SK-N-SH (cell line): ENCODE results near the gene BZW2. TPM values are rescaled to one million over a fixed set of nuclear protein-coding genes. Genes with fewer than 3 reads are reported as not detected.

Experiments used
- CTCF ChIA-PET: fragments of 300-600, 350-600 bp; formaldehyde crosslinking; extraction: SDS; loops from one replicate; lab custom pipeline; 2021; lab: Yijun Ruan, JAX
- POLR2A ChIA-PET: fragments of 350-600 bp; sonication (Branson Sonifier 250); formaldehyde crosslinking; extraction: SDS; loops from one replicate; lab custom pipeline; 2020; ENCODE audit warnings: antibody characterized with exemption, inconsistent platforms; lab: Yijun Ruan, JAX
- DNase-seq: peaks from one replicate; pipeline ENCODE4 v3.0.0; 2012
- H2AFZ ChIP-seq: fragments of 200-600 bp; sonication (generic); 2 replicates; pipeline ENCODE4 v1.8.1; 2016; ENCODE audit warnings: antibody characterized with exemption, mild to moderate bottlenecking, low read depth
- H3F3A ChIP-seq: fragments of 200-600 bp; sonication (generic); replicated peaks from 2 replicates; pipeline ENCODE3; 2016; ENCODE audit warnings: antibody characterized with exemption, mild to moderate bottlenecking; ENCODE audit not compliant: insufficient read depth
- H3K27ac ChIP-seq, 2 experiments: fragments of 200-500 bp in 1 of 2; fragments of 200-600 bp in 1 of 2; sonication (Bioruptor generic) in 1 of 2; sonication (generic), shearing (Covaris generic) in 1 of 2; 2 replicates each; pipeline versions ENCODE4 v1.5.1 to v1.6.1; 2014 to 2016; ENCODE audit warnings: low read depth in 2 of 2, inconsistent platforms in 1 of 2, low read length in 1 of 2, mild to moderate bottlenecking in 1 of 2, mixed read lengths in 1 of 2
- H3K27me3 ChIP-seq: fragments of 200-600 bp; sonication (generic), shearing (Covaris generic); 2 replicates; pipeline ENCODE4 v1.6.1; 2016; ENCODE audit warnings: mixed run types; ENCODE audit not compliant: insufficient read depth
- H3K36me3 ChIP-seq, 2 experiments: fragments of 200-500 bp in 1 of 2; fragments of 200-600 bp in 1 of 2; sonication (Bioruptor generic) in 1 of 2; sonication (generic) in 1 of 2; replicated peaks in 1 of 2; 2 replicates each; pipeline versions ENCODE3 to v1.5.1; 2014 to 2016; ENCODE audit warnings: low read length in 1 of 2, mild to moderate bottlenecking in 1 of 2; ENCODE audit not compliant: insufficient read depth in 2 of 2, control insufficient read depth in 1 of 2
- H3K4me1 ChIP-seq, 2 experiments: fragments of 200-500 bp in 1 of 2; fragments of 200-600 bp in 1 of 2; sonication (Bioruptor generic) in 1 of 2; sonication (generic), shearing (Covaris generic) in 1 of 2; 2 replicates each; pipeline versions ENCODE4 v1.5.1 to v1.6.1; 2014 to 2016; ENCODE audit warnings: low read depth in 1 of 2, low read length in 1 of 2, mixed run types in 1 of 2; ENCODE audit not compliant: insufficient read depth in 2 of 2, control insufficient read depth in 1 of 2
- H3K4me2 ChIP-seq: fragments of 200-600 bp; sonication (generic), shearing (Covaris generic); 2 replicates; pipeline ENCODE4 v1.6.1; 2017; ENCODE audit warnings: mixed run types
- H3K4me3 ChIP-seq, 2 experiments: fragments of 200-500 bp in 1 of 2; fragments of 200-600 bp in 1 of 2; sonication (Bioruptor generic) in 1 of 2; sonication (generic), shearing (Covaris generic) in 1 of 2; 2 replicates each; pipeline versions ENCODE4 v1.5.1 to v1.8.1; 2014 to 2016; ENCODE audit warnings: low read depth in 2 of 2, inconsistent platforms in 1 of 2, low read length in 1 of 2, mild to moderate bottlenecking in 1 of 2, mixed read lengths in 1 of 2, moderate library complexity in 1 of 2
- H3K79me2 ChIP-seq: fragments of 200-600 bp; sonication (generic); 2 replicates; pipeline ENCODE4 v1.8.1; 2017; ENCODE audit warnings: mild to moderate bottlenecking; ENCODE audit not compliant: insufficient read depth
- H3K9ac ChIP-seq: fragments of 200-600 bp; sonication (generic); 2 replicates; pipeline ENCODE4 v1.6.1; 2017; ENCODE audit warnings: mixed run types
- H3K9me2 ChIP-seq: fragments of 200-600 bp; sonication (generic); 2 replicates; pipeline ENCODE4 v1.6.1; 2017; ENCODE audit warnings: mixed run types
- H3K9me3 ChIP-seq: fragments of 200-600 bp; sonication (generic); 2 replicates; pipeline ENCODE4 v1.6.1; 2017; ENCODE audit warnings: mixed run types, mild to moderate bottlenecking, moderate library complexity
- H4K20me1 ChIP-seq: fragments of 200-600 bp; sonication (generic); 2 replicates; pipeline ENCODE4 v1.6.1; 2017; ENCODE audit warnings: mild to moderate bottlenecking, mixed run types; ENCODE audit not compliant: insufficient read depth
- CHD2 ChIP-seq: fragments of 150-350 bp; IDR thresholded peaks from 2 replicates; pipeline ENCODE4 v1.6.1; 2018; ENCODE audit warnings: low read length; ENCODE audit not compliant: partially characterized antibody
- EP300 ChIP-seq, 2 experiments: IDR thresholded peaks; 2 replicates each; pipeline versions ENCODE4 v1.4.0 to v1.6.1; 2012; ENCODE audit warnings: borderline replicate concordance in 1 of 2, low read depth in 1 of 2, low read length in 1 of 2
- EZH2phosphoT487 ChIP-seq: fragments of 200-600 bp; sonication (generic); IDR thresholded peaks from 2 replicates; pipeline ENCODE4 v1.6.1; 2017; ENCODE audit warnings: low read depth, mixed run types, mild to moderate bottlenecking, antibody characterized with exemption, moderate library complexity, borderline replicate concordance
- FOXM1 ChIP-seq: IDR thresholded peaks from 2 replicates; pipeline ENCODE4 v1.4.0; 2012; ENCODE audit warnings: low read depth, mild to moderate bottlenecking
- GABPA ChIP-seq: IDR thresholded peaks from 2 replicates; pipeline ENCODE4 v1.4.0; 2012; ENCODE audit warnings: low read depth, mild to moderate bottlenecking
- IRF3 ChIP-seq: fragments of 150-350 bp; IDR thresholded peaks from 2 replicates; pipeline ENCODE4 v1.6.1; 2016; ENCODE audit warnings: mild to moderate bottlenecking, low read depth, low read length
- JUND ChIP-seq: IDR thresholded peaks from 2 replicates; pipeline ENCODE4 v1.4.0; 2012
- MAX ChIP-seq: IDR thresholded peaks from 2 replicates; pipeline ENCODE4 v1.4.0; 2012; ENCODE audit warnings: low read depth
- POLR2AphosphoS5 ChIP-seq: IDR thresholded peaks from 2 replicates; pipeline ENCODE4 v1.6.1; 2012; ENCODE audit warnings: low read depth, low read length
- RAD21 ChIP-seq: IDR thresholded peaks from 2 replicates; pipeline ENCODE4 v1.6.1; 2012; ENCODE audit warnings: mild to moderate bottlenecking, low read length
- RFX5 ChIP-seq: IDR thresholded peaks from 2 replicates; pipeline ENCODE4 v1.6.1; 2012; ENCODE audit warnings: mild to moderate bottlenecking, improper control_type of control experiment, low read length
- SIN3A ChIP-seq: IDR thresholded peaks from 2 replicates; pipeline ENCODE4 v1.6.1; 2012; ENCODE audit warnings: low read depth, mild to moderate bottlenecking, low read length, moderate library complexity, borderline replicate concordance
- TAF1 ChIP-seq: IDR thresholded peaks from 2 replicates; pipeline ENCODE4 v1.6.1; 2012; ENCODE audit warnings: low read depth, mild to moderate bottlenecking, low read length, moderate library complexity, borderline replicate concordance
- TEAD4 ChIP-seq: IDR thresholded peaks from 2 replicates; pipeline ENCODE4 v1.4.0; 2012; ENCODE audit warnings: mild to moderate bottlenecking, borderline replicate concordance; ENCODE audit not compliant: insufficient read depth
- USF2 ChIP-seq: fragments of 150-350 bp; IDR thresholded peaks from 2 replicates; pipeline ENCODE4 v1.6.1; 2017; ENCODE audit warnings: antibody characterized with exemption, low read length, low read depth, borderline replicate concordance
- YY1 ChIP-seq: IDR thresholded peaks from 2 replicates; pipeline ENCODE4 v1.4.0; 2012; ENCODE audit warnings: low read depth, mild to moderate bottlenecking
- ZBTB33 ChIP-seq: IDR thresholded peaks from 2 replicates; pipeline ENCODE4 v1.4.0; 2012; ENCODE audit warnings: low read depth, borderline replicate concordance
- WGBS: methylation state at CpG from one replicate; pipeline ENCODE4 v1.1.6; 2017; ENCODE audit warnings: low lambda C conversion rate; 5-methylcytosine and 5-hydroxymethylcytosine counted together
- polyA plus RNA-seq, 3 experiments: library from polyadenylated mRNA; depleted of rRNA; stranded (reverse); fragments of >200 nt; gene quantifications; 2 replicates each; pipeline ENCODE4 v1.2.3, GENCODE V29; 2012

BZW2 gene
- polyA plus RNA-seq, 1 of the 3 experiments (the other 2 are of a cell fraction) = 71.9 TPM

GRCh38 chr7:16655394-16655793 lies 9.4 kb downstream of the BZW2 start:
- Histone ChIP-seq H4K20me1 (peaks cover 7% of the 10 kb centered on the region; the same call in 1 of the 2 replicates), H3K27me3 (no peaks in the 10 kb centered on the region), H2AFZ (no peak overlapping the region), H3K27ac (no peak overlapping the region), H3K9ac (no peak overlapping the region), H3K4me2 (no peak overlapping the region), H3K9me3 (no peaks in the 10 kb centered on the region), H3K4me3 (no peak overlapping the region), H3K9me2 (no peaks in the 10 kb centered on the region), H3K4me1 (peaks cover 5 to 7% of the 10 kb centered on the region in 2 experiments; a peak in 3 of 4 replicates), H3K79me2 (peaks cover 94% of the 10 kb centered on the region), H3K36me3 (peaks cover 0 to 4% of the 10 kb centered on the region in 2 experiments), H3F3A (peaks cover 15% of the 10 kb centered on the region)
- ChIA-PET CTCF (interaction anchor here (1.2 kb wide), 1 partner anchor 32 kb away, joined by 5 read pairs; no protein-coding TSS in a partner anchor), POLR2A (interaction anchor here (0.8 kb wide), 1 partner anchor 9 kb away, joined by 3 read pairs; the partner anchor contains the start of gene BZW2)
- no peak for DNase-seq
- no peak for TF ChIP-seq RAD21
- TF ChIP-seq SIN3A = no peak
- no peak for TF ChIP-seq FOXM1
- TF ChIP-seq ZBTB33 = no peak
- TF ChIP-seq YY1 = no peak
- TF ChIP-seq MAX = no peak
- no peak for TF ChIP-seq POLR2AphosphoS5
- no peak for TF ChIP-seq TEAD4
- TF ChIP-seq TAF1 = no peak
- no peak for TF ChIP-seq JUND

GRCh38 chr7:16656141-16656540 lies 10.2 kb downstream of the BZW2 start:
- Histone ChIP-seq H3K27me3 (no peaks in the 10 kb centered on the region), H3K36me3 (peaks cover 0 to 4% of the 10 kb centered on the region in 2 experiments), H3K9ac (no peak overlapping the region), H3K27ac (no peak overlapping the region), H3K4me2 (no peak overlapping the region), H4K20me1 (peaks cover 7% of the 10 kb centered on the region; the same call in 1 of the 2 replicates), H3K4me1 (peaks cover 13% of the 10 kb centered on the region in 2 experiments; a peak in 3 of 4 replicates), H3K79me2 (peaks cover 94% of the 10 kb centered on the region), H2AFZ (no peak overlapping the region), H3K9me2 (no peaks in the 10 kb centered on the region), H3K4me3 (no peak overlapping the region), H3K9me3 (no peaks in the 10 kb centered on the region), H3F3A (peaks cover 15% of the 10 kb centered on the region)
- 84% methylated on average over 1 of the region's 1 CpG for WGBS
- CTCF ChIA-PET = interaction anchor here (1.0 to 1.3 kb wide), 3 partner anchors 9 to 262 kb away, joined by 3 read pairs; no protein-coding TSS in a partner anchor
- DNase-seq = no peak
- TF ChIP-seq USF2 (no peak), EP300 (IDR thresholded peaks at IDR 0.05; ENCODE audit: borderline replicate concordance in 1 of 2, low read depth in 1 of 2, low read length in 1 of 2) (no peak), GABPA (no peak), CHD2 (no peak), RFX5 (no peak), IRF3 (no peak), MAX (no peak), POLR2AphosphoS5 (no peak), EZH2phosphoT487 (no peak), ZBTB33 (no peak)
- POLR2A ChIA-PET = no interaction called here
